ENCODE results near the gene ABCA8. TPM values are rescaled to one million over a fixed set of nuclear protein-coding genes. Genes with fewer than 3 reads are reported as not detected.
"Not testable (repeated sequence)": the region's sequence is repeated elsewhere in the genome, so short reads cannot be mapped to it uniquely, and the experiment has no call there.

Gene ABCA8, protein sequence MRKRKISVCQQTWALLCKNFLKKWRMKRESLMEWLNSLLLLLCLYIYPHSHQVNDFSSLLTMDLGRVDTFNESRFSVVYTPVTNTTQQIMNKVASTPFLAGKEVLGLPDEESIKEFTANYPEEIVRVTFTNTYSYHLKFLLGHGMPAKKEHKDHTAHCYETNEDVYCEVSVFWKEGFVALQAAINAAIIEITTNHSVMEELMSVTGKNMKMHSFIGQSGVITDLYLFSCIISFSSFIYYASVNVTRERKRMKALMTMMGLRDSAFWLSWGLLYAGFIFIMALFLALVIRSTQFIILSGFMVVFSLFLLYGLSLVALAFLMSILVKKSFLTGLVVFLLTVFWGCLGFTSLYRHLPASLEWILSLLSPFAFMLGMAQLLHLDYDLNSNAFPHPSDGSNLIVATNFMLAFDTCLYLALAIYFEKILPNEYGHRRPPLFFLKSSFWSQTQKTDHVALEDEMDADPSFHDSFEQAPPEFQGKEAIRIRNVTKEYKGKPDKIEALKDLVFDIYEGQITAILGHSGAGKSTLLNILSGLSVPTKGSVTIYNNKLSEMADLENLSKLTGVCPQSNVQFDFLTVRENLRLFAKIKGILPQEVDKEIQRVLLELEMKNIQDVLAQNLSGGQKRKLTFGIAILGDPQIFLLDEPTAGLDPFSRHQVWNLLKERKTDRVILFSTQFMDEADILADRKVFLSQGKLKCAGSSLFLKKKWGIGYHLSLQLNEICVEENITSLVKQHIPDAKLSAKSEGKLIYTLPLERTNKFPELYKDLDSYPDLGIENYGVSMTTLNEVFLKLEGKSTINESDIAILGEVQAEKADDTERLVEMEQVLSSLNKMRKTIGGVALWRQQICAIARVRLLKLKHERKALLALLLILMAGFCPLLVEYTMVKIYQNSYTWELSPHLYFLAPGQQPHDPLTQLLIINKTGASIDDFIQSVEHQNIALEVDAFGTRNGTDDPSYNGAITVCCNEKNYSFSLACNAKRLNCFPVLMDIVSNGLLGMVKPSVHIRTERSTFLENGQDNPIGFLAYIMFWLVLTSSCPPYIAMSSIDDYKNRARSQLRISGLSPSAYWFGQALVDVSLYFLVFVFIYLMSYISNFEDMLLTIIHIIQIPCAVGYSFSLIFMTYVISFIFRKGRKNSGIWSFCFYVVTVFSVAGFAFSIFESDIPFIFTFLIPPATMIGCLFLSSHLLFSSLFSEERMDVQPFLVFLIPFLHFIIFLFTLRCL (N-terminal part only)
- total RNA-seq: 10 to 100 TPM; 22.7 to 23.7 TPM
- 100 to 1,000 TPM in 4 of 6 donors, 10 to 100 TPM in 2; 74.8 to 145 (median 105) TPM for polyA plus RNA-seq (ENCODE audit: insufficient read length in 6 of 6)
- long read RNA-seq, donor 1, transcript ABCA8-206 (6 exons, 1,502 nt): major isoform, 6 of 29 reads
- long read RNA-seq, donor 1, partial matches to known transcripts: 17 of 29 reads
- long read RNA-seq, donor 1, other reads (novel, unspliced or antisense): 0 of 29 reads
- long read RNA-seq, donor 2, full-length matches to known transcripts: 4 of 4 reads
- long read RNA-seq, donor 2, partial matches to known transcripts: 0 of 4 reads
- long read RNA-seq, donor 2, other reads (novel, unspliced or antisense): 0 of 4 reads
- long read RNA-seq, donor 3, full-length matches to known transcripts: 4 of 25 reads
- long read RNA-seq, donor 3, partial matches to known transcripts: 21 of 25 reads
- long read RNA-seq, donor 3, other reads (novel, unspliced or antisense): 0 of 25 reads
- long read RNA-seq, donor 4, partial matches to known transcripts: 2 of 2 reads
- long read RNA-seq, donor 4, other reads (novel, unspliced or antisense): 0 of 2 reads
- long read RNA-seq, donor 5, partial matches to known transcripts: 0 of 5 reads
- long read RNA-seq, donor 5, other reads (novel, unspliced or antisense): 0 of 5 reads
- long read RNA-seq, donor 6, partial matches to known transcripts: 0 of 6 reads
- long read RNA-seq, donor 6, other reads (novel, unspliced or antisense): 0 of 6 reads
- long read RNA-seq, donor 7, full-length matches to known transcripts: 2 of 2 reads
- long read RNA-seq, donor 7, partial matches to known transcripts: 0 of 2 reads
- long read RNA-seq, donor 7, other reads (novel, unspliced or antisense): 0 of 2 reads
- long read RNA-seq, donor 8, partial matches to known transcripts: 14 of 18 reads
- long read RNA-seq, donor 8, other reads (novel, unspliced or antisense): 0 of 18 reads
- long read RNA-seq, donor 9: 0 reads
- long read RNA-seq, donor 10: 0 reads
- long read RNA-seq, donor 11: 0 reads
- long read RNA-seq, donor 12, full-length matches to known transcripts: 6 of 6 reads
- long read RNA-seq, donor 12, partial matches to known transcripts: 0 of 6 reads
- long read RNA-seq, donor 12, other reads (novel, unspliced or antisense): 0 of 6 reads

DNA sequence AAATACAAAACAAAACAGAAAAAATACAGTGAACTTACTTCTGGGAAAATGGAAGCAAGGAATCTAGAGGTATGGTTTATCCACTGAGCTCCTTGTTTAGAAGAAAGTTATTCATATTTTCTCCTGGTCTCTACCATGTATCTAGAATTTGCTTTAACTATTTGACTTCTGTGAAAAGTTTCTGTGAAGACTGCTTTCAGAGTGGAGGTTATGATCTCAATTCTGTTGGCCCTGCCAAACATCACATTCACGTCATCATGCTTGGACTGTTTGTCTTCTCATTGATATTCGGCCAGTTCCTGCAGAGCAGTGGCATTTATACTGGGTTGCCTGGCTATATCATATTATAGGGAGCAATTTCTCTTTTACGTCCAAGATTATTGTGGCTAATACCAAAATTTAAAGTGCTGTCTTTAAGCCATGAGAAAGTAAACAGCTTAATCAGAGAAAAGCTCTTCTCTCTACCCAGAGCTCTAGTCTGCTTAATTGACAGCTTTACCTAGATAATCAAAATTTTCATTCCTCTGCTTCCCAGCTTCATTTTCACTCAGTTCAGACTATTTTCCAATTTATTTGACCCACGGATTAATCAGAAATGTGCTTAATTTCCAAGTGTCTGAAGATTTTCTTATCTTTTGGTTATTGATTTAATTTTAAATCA lies at the start of gene ABCA8:
Gene ABCA8 (minus strand): TSS at position 212 of the 661 bp plus-strand sequence. CDS start 13,358 bp downstream, outside the sequence.
- H3K27me3 ChIP-seq: no peaks in the 10 kb centered on the region
- H3K4me3 ChIP-seq: peak within 1 kb of the TSS; percentile 4 to 15
- intact Hi-C loops (cut with DNase I): no loop called here
- peak; percentile 84 for ATAC-seq
- peak within 1 kb of the TSS; percentile 5 to 64 for H3K27ac ChIP-seq
- no peaks in the 10 kb centered on the region for H3K9me3 ChIP-seq
- H3K4me1 ChIP-seq: no peaks in the 10 kb centered on the region
- peak in 2 of 4 donors; percentile 63 to 76 for DNase-seq
- H3K36me3 ChIP-seq: no peaks in the 10 kb centered on the region
- TF ChIP-seq, protein P1, sequence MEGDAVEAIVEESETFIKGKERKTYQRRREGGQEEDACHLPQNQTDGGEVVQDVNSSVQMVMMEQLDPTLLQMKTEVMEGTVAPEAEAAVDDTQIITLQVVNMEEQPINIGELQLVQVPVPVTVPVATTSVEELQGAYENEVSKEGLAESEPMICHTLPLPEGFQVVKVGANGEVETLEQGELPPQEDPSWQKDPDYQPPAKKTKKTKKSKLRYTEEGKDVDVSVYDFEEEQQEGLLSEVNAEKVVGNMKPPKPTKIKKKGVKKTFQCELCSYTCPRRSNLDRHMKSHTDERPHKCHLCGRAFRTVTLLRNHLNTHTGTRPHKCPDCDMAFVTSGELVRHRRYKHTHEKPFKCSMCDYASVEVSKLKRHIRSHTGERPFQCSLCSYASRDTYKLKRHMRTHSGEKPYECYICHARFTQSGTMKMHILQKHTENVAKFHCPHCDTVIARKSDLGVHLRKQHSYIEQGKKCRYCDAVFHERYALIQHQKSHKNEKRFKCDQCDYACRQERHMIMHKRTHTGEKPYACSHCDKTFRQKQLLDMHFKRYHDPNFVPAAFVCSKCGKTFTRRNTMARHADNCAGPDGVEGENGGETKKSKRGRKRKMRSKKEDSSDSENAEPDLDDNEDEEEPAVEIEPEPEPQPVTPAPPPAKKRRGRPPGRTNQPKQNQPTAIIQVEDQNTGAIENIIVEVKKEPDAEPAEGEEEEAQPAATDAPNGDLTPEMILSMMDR (IDR thresholded peaks at IDR 0.05): no peak

DNA sequence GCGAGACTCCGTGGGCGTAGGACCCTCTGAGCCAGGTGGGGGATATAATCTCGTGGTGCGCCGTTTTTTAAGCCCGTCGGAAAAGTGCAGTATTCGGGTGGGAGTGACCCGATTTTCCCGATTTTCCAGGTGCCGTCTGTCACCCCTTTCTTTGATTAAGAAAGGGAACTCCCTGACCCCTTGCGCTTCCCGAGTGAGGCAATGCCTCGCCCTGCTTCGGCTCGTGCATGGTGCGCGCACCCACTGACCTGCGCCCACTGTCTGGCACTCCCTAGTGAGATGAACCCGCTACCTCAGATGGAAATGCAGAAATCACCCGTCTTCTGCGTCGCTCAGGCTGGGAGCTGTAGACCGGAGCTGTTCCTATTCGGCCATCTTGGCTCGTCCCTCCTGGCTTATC lies 49.6 kb upstream of the ABCA8 start:
- ATAC-seq; H3K36me3 ChIP-seq; H3K4me3 ChIP-seq; H3K27ac ChIP-seq; H3K27me3 ChIP-seq; intact Hi-C loops (cut with DNase I); DNase-seq; H3K4me1 ChIP-seq; H3K9me3 ChIP-seq: not testable (repeated sequence)

DNA sequence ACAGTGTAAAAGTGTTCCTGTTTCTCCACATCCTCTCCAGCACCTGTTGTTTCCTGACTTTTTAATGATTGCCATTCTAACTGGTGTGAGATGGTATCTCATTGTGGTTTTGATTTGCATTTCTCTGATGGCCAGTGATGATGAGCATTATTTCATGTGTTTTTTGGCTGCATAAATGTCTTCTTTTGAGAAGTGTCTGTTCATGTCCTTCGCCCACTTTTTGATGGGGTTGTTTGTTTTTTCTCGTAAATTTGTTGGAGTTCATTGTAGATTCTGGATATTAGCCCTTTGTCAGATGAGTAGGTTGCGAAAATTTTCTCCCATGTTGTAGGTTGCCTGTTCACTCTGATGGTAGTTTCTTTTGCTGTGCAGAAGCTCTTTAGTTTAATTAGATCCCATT lies 44.6 kb upstream of the ABCA8 start:
- DNase-seq; intact Hi-C loops (cut with DNase I): not testable (repeated sequence)

DNA sequence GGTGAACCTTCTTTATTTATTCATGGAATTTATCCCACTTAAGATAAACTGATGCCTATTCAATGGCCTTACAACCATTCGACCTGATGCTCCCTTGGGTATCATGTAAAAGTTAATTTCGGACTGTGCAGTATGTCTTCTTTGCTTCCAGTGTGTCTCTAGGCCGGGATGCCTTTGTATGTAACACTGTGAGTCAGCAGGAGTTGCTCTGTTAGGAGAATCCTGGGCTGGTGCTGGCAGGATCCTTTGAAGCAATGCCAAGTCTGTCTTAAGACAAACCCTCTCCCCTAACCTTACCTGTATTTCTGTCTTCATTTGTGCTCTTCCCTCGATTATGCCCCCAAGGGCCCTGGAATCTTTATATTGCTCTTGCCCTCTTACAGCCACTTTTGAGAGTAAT lies 37.9 kb upstream of the ABCA8 start:
- Histone ChIP-seq H3K4me1 (no peaks in the 10 kb centered on the region), H3K36me3 (no peaks in the 10 kb centered on the region), H3K27me3 (no peaks in the 10 kb centered on the region), H3K4me3 (no peak overlapping the region), H3K27ac (no peak overlapping the region), H3K9me3 (no peaks in the 10 kb centered on the region)
- DNase-seq: no peak
- TF ChIP-seq, protein P1 (IDR thresholded peaks at IDR 0.05): no peak
- intact Hi-C loops (cut with DNase I): no loop called here
- no peak for ATAC-seq

More for the DNA sequence above, 44.6 kb upstream of the ABCA8 start:
- H3K27ac ChIP-seq, H3K4me3 ChIP-seq, H3K27me3 ChIP-seq, ATAC-seq, H3K4me1 ChIP-seq, H3K9me3 ChIP-seq, H3K36me3 ChIP-seq: not testable (repeated sequence)
